ENCODE data around the gene PROX1. TPM values are rescaled to one million over a fixed set of nuclear protein-coding genes. Genes with fewer than 3 reads are reported as not detected.

The PROX1 gene
- total and polyA plus RNA-seq, 8 donors: 8.4 to 66.4 (median 33.3) TPM

DNA sequence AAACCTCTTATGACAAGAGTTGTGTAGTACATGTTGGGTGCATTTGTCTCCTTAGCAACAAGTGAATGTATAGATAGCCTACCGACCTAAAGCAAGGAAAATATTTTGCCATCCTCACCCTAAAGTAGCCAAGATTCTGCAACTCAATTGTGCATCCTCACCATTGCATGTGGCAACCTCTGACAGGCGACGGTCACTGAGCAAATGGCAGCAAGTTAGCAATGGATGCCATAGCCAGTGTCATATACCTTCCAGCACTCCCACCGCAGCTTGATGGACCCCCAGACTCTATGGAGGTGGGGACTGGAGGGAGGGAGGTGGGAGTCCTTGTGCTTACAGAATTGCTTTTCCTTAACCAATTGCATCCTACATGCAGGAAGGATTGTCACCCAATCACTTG, 17.0 kb downstream of the PROX1 start:
- WGBS, 2 donors: 87 to 89% methylated on average over 4 of the region's 4 CpGs
- DNase-seq (no peak), FAIRE-seq (no peak), ATAC-seq (no peak)
- TF ChIP-seq, protein P1, sequence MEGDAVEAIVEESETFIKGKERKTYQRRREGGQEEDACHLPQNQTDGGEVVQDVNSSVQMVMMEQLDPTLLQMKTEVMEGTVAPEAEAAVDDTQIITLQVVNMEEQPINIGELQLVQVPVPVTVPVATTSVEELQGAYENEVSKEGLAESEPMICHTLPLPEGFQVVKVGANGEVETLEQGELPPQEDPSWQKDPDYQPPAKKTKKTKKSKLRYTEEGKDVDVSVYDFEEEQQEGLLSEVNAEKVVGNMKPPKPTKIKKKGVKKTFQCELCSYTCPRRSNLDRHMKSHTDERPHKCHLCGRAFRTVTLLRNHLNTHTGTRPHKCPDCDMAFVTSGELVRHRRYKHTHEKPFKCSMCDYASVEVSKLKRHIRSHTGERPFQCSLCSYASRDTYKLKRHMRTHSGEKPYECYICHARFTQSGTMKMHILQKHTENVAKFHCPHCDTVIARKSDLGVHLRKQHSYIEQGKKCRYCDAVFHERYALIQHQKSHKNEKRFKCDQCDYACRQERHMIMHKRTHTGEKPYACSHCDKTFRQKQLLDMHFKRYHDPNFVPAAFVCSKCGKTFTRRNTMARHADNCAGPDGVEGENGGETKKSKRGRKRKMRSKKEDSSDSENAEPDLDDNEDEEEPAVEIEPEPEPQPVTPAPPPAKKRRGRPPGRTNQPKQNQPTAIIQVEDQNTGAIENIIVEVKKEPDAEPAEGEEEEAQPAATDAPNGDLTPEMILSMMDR (IDR thresholded peaks at IDR 0.05): no peak
- intact Hi-C loops (cut with DNase I): no loop called here
- H3K4me1 ChIP-seq: peaks cover 20 to 47% (median 24%) of the 10 kb centered on the region in 3 donors
- no peak overlapping the region for H3K27ac ChIP-seq
- H3K4me3 ChIP-seq: no peak overlapping the region
- no peaks in the 10 kb centered on the region for H3K36me3 ChIP-seq
- H3K27me3 ChIP-seq: no peaks in the 10 kb centered on the region
- H3K9me3 ChIP-seq: no peaks in the 10 kb centered on the region

- no peak for FAIRE-seq
- Histone ChIP-seq H3K36me3 (no peaks in the 10 kb centered on the region), H3K9me3 (no peaks in the 10 kb centered on the region), H3K27me3 (no peaks in the 10 kb centered on the region), H3K4me1 (peaks cover 20 to 47% (median 24%) of the 10 kb centered on the region in 3 donors), H3K4me3 (no peak overlapping the region), H3K27ac (no peak overlapping the region)
- DNase-seq: no peak
- TF ChIP-seq, protein P1 (IDR thresholded peaks at IDR 0.05): no peak
- intact Hi-C loops (cut with DNase I): no loop called here
- ATAC-seq: no peak
- WGBS, 2 donors: 80 to 85% methylated on average over 3 of the region's 3 CpGs
Observed at GRCh38 chr1:214005708-214006107, 17.9 kb downstream of the PROX1 start.

- H3K4me3 ChIP-seq: no peak overlapping the region
- no peak for FAIRE-seq
- no peaks in the 10 kb centered on the region for H3K9me3 ChIP-seq
- no peaks in the 10 kb centered on the region for H3K27me3 ChIP-seq
- TF ChIP-seq, protein P1 (IDR thresholded peaks at IDR 0.05): no peak
- no peak overlapping the region for H3K27ac ChIP-seq
- no peak for ATAC-seq
- H3K36me3 ChIP-seq: no peaks in the 10 kb centered on the region
- WGBS, 2 donors: 31 to 47% methylated on average over 3 of the region's 3 CpGs
- intact Hi-C loops (cut with DNase I): no loop called here
- no peak for DNase-seq
- H3K4me1 ChIP-seq: peaks cover 19 to 45% (median 24%) of the 10 kb centered on the region in 3 donors
Observed at GRCh38 chr1:214006845-214007244, 19.1 kb downstream of the PROX1 start.

- FAIRE-seq (no peak), DNase-seq (no peak), ATAC-seq (no peak)
- H3K27me3 ChIP-seq: no peaks in the 10 kb centered on the region
- WGBS, 2 donors: 79 to 82% methylated on average over 3 of the region's 3 CpGs
- H3K36me3 ChIP-seq: peaks cover 0 to 4% (median 0%) of the 10 kb centered on the region in 3 donors
- peak overlapping the region in 2 of 4 donors; percentile 11 for H3K27ac ChIP-seq
- H3K4me1 ChIP-seq: peaks cover 9 to 30% (median 16%) of the 10 kb centered on the region in 3 donors
- H3K9me3 ChIP-seq: no peaks in the 10 kb centered on the region
- no peak overlapping the region for H3K4me3 ChIP-seq
- intact Hi-C loops (cut with DNase I): no loop called here
- TF ChIP-seq, protein P1 (IDR thresholded peaks at IDR 0.05): no peak
Observed at GRCh38 chr1:214008347-214008746, 20.6 kb downstream of the PROX1 start.

GRCh38 chr1:214008791-214009422, 21.1 kb downstream of the PROX1 start:
- Histone ChIP-seq H3K27ac (peak overlapping the region in 2 of 4 donors; percentile 11), H3K4me3 (no peak overlapping the region), H3K27me3 (no peaks in the 10 kb centered on the region), H3K36me3 (peaks cover 0 to 4% (median 0%) of the 10 kb centered on the region in 3 donors), H3K4me1 (peaks cover 5 to 24% (median 10%) of the 10 kb centered on the region in 3 donors), H3K9me3 (no peaks in the 10 kb centered on the region)
- WGBS, 2 donors: 54 to 57% methylated on average over 8 of the region's 8 CpGs
- intact Hi-C loops (cut with DNase I): no loop called here
- TF ChIP-seq, protein P1 (IDR thresholded peaks at IDR 0.05): no peak
- ATAC-seq (peak in 2 of 4 donors; percentile 66 to 73), DNase-seq (no peak), FAIRE-seq (no peak)

All from pancreas (tissue), 10 donors.